SK-N-SH (cell line): ENCODE data around the gene CORT. TPM values are rescaled to one million over a fixed set of nuclear protein-coding genes. Genes with fewer than 3 reads are reported as not detected.
A peak's percentile ranks its signal among the peaks of the same experiment; 100 is the strongest.

Experiments
- CTCF ChIA-PET: fragments of 300-600, 350-600 bp; formaldehyde crosslinking; extraction: SDS; loops from one replicate; lab custom pipeline; 2021; lab: Yijun Ruan, JAX
- POLR2A ChIA-PET: fragments of 350-600 bp; sonication (Branson Sonifier 250); formaldehyde crosslinking; extraction: SDS; loops from one replicate; lab custom pipeline; 2020; ENCODE audit warnings: antibody characterized with exemption, inconsistent platforms; lab: Yijun Ruan, JAX
- DNase-seq: peaks from one replicate; pipeline ENCODE4 v3.0.0; 2012
- H2AFZ ChIP-seq: fragments of 200-600 bp; sonication (generic); 2 replicates; pipeline ENCODE4 v1.8.1; 2016; ENCODE audit warnings: antibody characterized with exemption, mild to moderate bottlenecking, low read depth
- H3F3A ChIP-seq: fragments of 200-600 bp; sonication (generic); replicated peaks from 2 replicates; pipeline ENCODE3; 2016; ENCODE audit warnings: antibody characterized with exemption, mild to moderate bottlenecking; ENCODE audit not compliant: insufficient read depth
- H3K27ac ChIP-seq, 2 experiments: fragments of 200-500 bp in 1 of 2; fragments of 200-600 bp in 1 of 2; sonication (Bioruptor generic) in 1 of 2; sonication (generic), shearing (Covaris generic) in 1 of 2; 2 replicates each; pipeline versions ENCODE4 v1.5.1 to v1.6.1; 2014 to 2016; ENCODE audit warnings: low read depth in 2 of 2, inconsistent platforms in 1 of 2, low read length in 1 of 2, mild to moderate bottlenecking in 1 of 2, mixed read lengths in 1 of 2
- H3K27me3 ChIP-seq: fragments of 200-600 bp; sonication (generic), shearing (Covaris generic); 2 replicates; pipeline ENCODE4 v1.6.1; 2016; ENCODE audit warnings: mixed run types; ENCODE audit not compliant: insufficient read depth
- H3K36me3 ChIP-seq, 2 experiments: fragments of 200-500 bp in 1 of 2; fragments of 200-600 bp in 1 of 2; sonication (Bioruptor generic) in 1 of 2; sonication (generic) in 1 of 2; replicated peaks in 1 of 2; 2 replicates each; pipeline versions ENCODE3 to v1.5.1; 2014 to 2016; ENCODE audit warnings: low read length in 1 of 2, mild to moderate bottlenecking in 1 of 2; ENCODE audit not compliant: insufficient read depth in 2 of 2, control insufficient read depth in 1 of 2
- H3K4me1 ChIP-seq, 2 experiments: fragments of 200-500 bp in 1 of 2; fragments of 200-600 bp in 1 of 2; sonication (Bioruptor generic) in 1 of 2; sonication (generic), shearing (Covaris generic) in 1 of 2; 2 replicates each; pipeline versions ENCODE4 v1.5.1 to v1.6.1; 2014 to 2016; ENCODE audit warnings: low read depth in 1 of 2, low read length in 1 of 2, mixed run types in 1 of 2; ENCODE audit not compliant: insufficient read depth in 2 of 2, control insufficient read depth in 1 of 2
- H3K4me2 ChIP-seq: fragments of 200-600 bp; sonication (generic), shearing (Covaris generic); 2 replicates; pipeline ENCODE4 v1.6.1; 2017; ENCODE audit warnings: mixed run types
- H3K4me3 ChIP-seq, 2 experiments: fragments of 200-500 bp in 1 of 2; fragments of 200-600 bp in 1 of 2; sonication (Bioruptor generic) in 1 of 2; sonication (generic), shearing (Covaris generic) in 1 of 2; 2 replicates each; pipeline versions ENCODE4 v1.5.1 to v1.8.1; 2014 to 2016; ENCODE audit warnings: low read depth in 2 of 2, inconsistent platforms in 1 of 2, low read length in 1 of 2, mild to moderate bottlenecking in 1 of 2, mixed read lengths in 1 of 2, moderate library complexity in 1 of 2
- H3K79me2 ChIP-seq: fragments of 200-600 bp; sonication (generic); 2 replicates; pipeline ENCODE4 v1.8.1; 2017; ENCODE audit warnings: mild to moderate bottlenecking; ENCODE audit not compliant: insufficient read depth
- H3K9ac ChIP-seq: fragments of 200-600 bp; sonication (generic); 2 replicates; pipeline ENCODE4 v1.6.1; 2017; ENCODE audit warnings: mixed run types
- H3K9me2 ChIP-seq: fragments of 200-600 bp; sonication (generic); 2 replicates; pipeline ENCODE4 v1.6.1; 2017; ENCODE audit warnings: mixed run types
- H3K9me3 ChIP-seq: fragments of 200-600 bp; sonication (generic); 2 replicates; pipeline ENCODE4 v1.6.1; 2017; ENCODE audit warnings: mixed run types, mild to moderate bottlenecking, moderate library complexity
- H4K20me1 ChIP-seq: fragments of 200-600 bp; sonication (generic); 2 replicates; pipeline ENCODE4 v1.6.1; 2017; ENCODE audit warnings: mild to moderate bottlenecking, mixed run types; ENCODE audit not compliant: insufficient read depth
- CHD2 ChIP-seq: fragments of 150-350 bp; IDR thresholded peaks from 2 replicates; pipeline ENCODE4 v1.6.1; 2018; ENCODE audit warnings: low read length; ENCODE audit not compliant: partially characterized antibody
- CTCF ChIP-seq: fragments of 200-600 bp; sonication (generic); IDR thresholded peaks from 2 replicates; pipeline ENCODE4 v1.6.1; 2017; ENCODE audit warnings: antibody characterized with exemption, mild to moderate bottlenecking, moderate library complexity
- EZH2phosphoT487 ChIP-seq: fragments of 200-600 bp; sonication (generic); IDR thresholded peaks from 2 replicates; pipeline ENCODE4 v1.6.1; 2017; ENCODE audit warnings: low read depth, mixed run types, mild to moderate bottlenecking, antibody characterized with exemption, moderate library complexity, borderline replicate concordance
- FOSL2 ChIP-seq: IDR thresholded peaks from 2 replicates; pipeline ENCODE4 v1.4.0; 2012; ENCODE audit warnings: low read depth, mild to moderate bottlenecking, moderate library complexity, borderline replicate concordance
- FOXJ3 ChIP-seq: sonication (generic); formaldehyde crosslinking; IDR thresholded peaks from 2 replicates; pipeline ENCODE4 v1.5.1; 2020; ENCODE audit warnings: mild to moderate bottlenecking, missing genetic modification reagents
- FOXM1 ChIP-seq: IDR thresholded peaks from 2 replicates; pipeline ENCODE4 v1.4.0; 2012; ENCODE audit warnings: low read depth, mild to moderate bottlenecking
- GABPA ChIP-seq: IDR thresholded peaks from 2 replicates; pipeline ENCODE4 v1.4.0; 2012; ENCODE audit warnings: low read depth, mild to moderate bottlenecking
- IRF3 ChIP-seq: fragments of 150-350 bp; IDR thresholded peaks from 2 replicates; pipeline ENCODE4 v1.6.1; 2016; ENCODE audit warnings: mild to moderate bottlenecking, low read depth, low read length
- JUND ChIP-seq: IDR thresholded peaks from 2 replicates; pipeline ENCODE4 v1.4.0; 2012
- NFIC ChIP-seq: IDR thresholded peaks from 2 replicates; pipeline ENCODE4 v1.4.0; 2012; ENCODE audit warnings: borderline replicate concordance
- NRF1 ChIP-seq: IDR thresholded peaks from 2 replicates; pipeline ENCODE4 v1.6.1; 2012; ENCODE audit warnings: low read depth, mild to moderate bottlenecking, low read length
- PBX3 ChIP-seq: IDR thresholded peaks from 2 replicates; pipeline ENCODE4; 2012
- POLR2AphosphoS5 ChIP-seq: IDR thresholded peaks from 2 replicates; pipeline ENCODE4 v1.6.1; 2012; ENCODE audit warnings: low read depth, low read length
- RAD21 ChIP-seq: IDR thresholded peaks from 2 replicates; pipeline ENCODE4 v1.6.1; 2012; ENCODE audit warnings: mild to moderate bottlenecking, low read length
- RCOR1 ChIP-seq: fragments of 150-350 bp; IDR thresholded peaks from 2 replicates; pipeline ENCODE4 v1.6.1; 2017; ENCODE audit warnings: antibody characterized with exemption, low read length
- RFX5 ChIP-seq: IDR thresholded peaks from 2 replicates; pipeline ENCODE4 v1.6.1; 2012; ENCODE audit warnings: mild to moderate bottlenecking, improper control_type of control experiment, low read length
- RXRA ChIP-seq: IDR thresholded peaks from 2 replicates; pipeline ENCODE4 v1.4.0; 2012; ENCODE audit warnings: low read depth, mild to moderate bottlenecking, borderline replicate concordance
- SMC3 ChIP-seq: IDR thresholded peaks from 2 replicates; pipeline ENCODE4 v1.6.1; 2012; ENCODE audit warnings: low read depth, low read length, improper control_type of control experiment
- TAF1 ChIP-seq: IDR thresholded peaks from 2 replicates; pipeline ENCODE4 v1.6.1; 2012; ENCODE audit warnings: low read depth, mild to moderate bottlenecking, low read length, moderate library complexity, borderline replicate concordance
- TCF12 ChIP-seq: IDR thresholded peaks from 2 replicates; pipeline ENCODE4 v1.4.0; 2012
- USF1 ChIP-seq: IDR thresholded peaks from 2 replicates; pipeline ENCODE4 v1.4.0; 2012; ENCODE audit warnings: low read depth, borderline replicate concordance
- USF2 ChIP-seq: fragments of 150-350 bp; IDR thresholded peaks from 2 replicates; pipeline ENCODE4 v1.6.1; 2017; ENCODE audit warnings: antibody characterized with exemption, low read length, low read depth, borderline replicate concordance
- YY1 ChIP-seq: IDR thresholded peaks from 2 replicates; pipeline ENCODE4 v1.4.0; 2012; ENCODE audit warnings: low read depth, mild to moderate bottlenecking
- WGBS: methylation state at CpG from one replicate; pipeline ENCODE4 v1.1.6; 2017; ENCODE audit warnings: low lambda C conversion rate; 5-methylcytosine and 5-hydroxymethylcytosine counted together
- polyA plus RNA-seq, 3 experiments: library from polyadenylated mRNA; depleted of rRNA; stranded (reverse); fragments of >200 nt; gene quantifications; 2 replicates each; pipeline ENCODE4 v1.2.3, GENCODE V29; 2012

Gene CORT
- polyA plus RNA-seq, 1 of the 3 experiments (the other 2 are of a cell fraction) = 0.26 TPM

- DNase-seq = no peak
- no peak overlapping the region for H3K4me3 ChIP-seq
- no peaks in the 10 kb centered on the region for H3F3A ChIP-seq
- TF ChIP-seq FOSL2 (no peak), FOXJ3 (CRISPR knock-in tag) (no peak), SMC3 (no peak), USF1 (no peak), POLR2AphosphoS5 (0 out of 2 replicates have a peak, but pooled peaks have one; percentile 10), CTCF (no peak), USF2 (no peak), EZH2phosphoT487 (no peak)
- no peaks in the 10 kb centered on the region for H4K20me1 ChIP-seq
- no peaks in the 10 kb centered on the region for H3K9me2 ChIP-seq
- no peak overlapping the region for H3K9ac ChIP-seq
- H3K4me1 ChIP-seq = peaks cover 0 to 8% of the 10 kb centered on the region in 2 experiments; a peak in 2 of 4 replicates
- H3K27me3 ChIP-seq = no peaks in the 10 kb centered on the region
- H3K79me2 ChIP-seq = no peaks in the 10 kb centered on the region
- no peak overlapping the region for H3K4me2 ChIP-seq
- no peak overlapping the region for H2AFZ ChIP-seq
- H3K27ac ChIP-seq = no peak overlapping the region
- H3K9me3 ChIP-seq = no peaks in the 10 kb centered on the region
- POLR2A ChIA-PET = interaction anchor here (0.6 kb wide), 1 partner anchor 642 kb away, joined by 3 read pairs; the partner anchor contains the start of gene EXOSC10
- H3K36me3 ChIP-seq = peaks cover 9 to 11% of the 10 kb centered on the region in 2 experiments
- WGBS = 91% methylated on average over 9 of the region's 9 CpGs
- CTCF ChIA-PET = interaction anchor here (0.8 to 2.4 kb wide), 3 partner anchors 27 to 49 kb away, joined by 3 to 10 read pairs (median 3); partner anchors contain the start of gene CENPS
Measured at GRCh38 chr1:10457875-10458274, 8.0 kb downstream of the CORT start.

- H3K4me2 ChIP-seq = no peak overlapping the region
- H3K4me1 ChIP-seq = peaks cover 0 to 8% of the 10 kb centered on the region in 2 experiments; a peak in 2 of 4 replicates
- WGBS = 51% methylated on average over 3 of the region's 3 CpGs
- no peaks in the 10 kb centered on the region for H3F3A ChIP-seq
- peaks cover 9 to 16% of the 10 kb centered on the region in 2 experiments for H3K36me3 ChIP-seq
- H3K9me2 ChIP-seq = no peaks in the 10 kb centered on the region
- no peak overlapping the region for H3K4me3 ChIP-seq
- H3K9me3 ChIP-seq = no peaks in the 10 kb centered on the region
- POLR2A ChIA-PET = no interaction called here
- no peak for DNase-seq
- no peaks in the 10 kb centered on the region for H3K79me2 ChIP-seq
- H3K27me3 ChIP-seq = no peaks in the 10 kb centered on the region
- no peak overlapping the region for H3K9ac ChIP-seq
- H3K27ac ChIP-seq = peak overlapping the region; percentile 19 to 21; a peak in 1 of 4 replicates
- H4K20me1 ChIP-seq = no peaks in the 10 kb centered on the region
- CTCF ChIA-PET = no interaction called here
- H2AFZ ChIP-seq = no peak overlapping the region
- no peak for TF ChIP-seq YY1
- TF ChIP-seq SMC3 = no peak
- TF ChIP-seq NRF1 = no peak
- TF ChIP-seq RAD21 = no peak
- no peak for TF ChIP-seq EZH2phosphoT487
- TF ChIP-seq PBX3 = no peak
- TF ChIP-seq TAF1 = no peak
- TF ChIP-seq NFIC = no peak
- no peak for TF ChIP-seq RXRA
- TF ChIP-seq GABPA = no peak
- no peak for TF ChIP-seq IRF3
- no peak for TF ChIP-seq FOXM1
- no peak for TF ChIP-seq RCOR1
- TF ChIP-seq TCF12 = peak; percentile 42; the same call in 1 of the 2 replicates
- TF ChIP-seq RFX5 = no peak
- peak; percentile 62; the same call in 1 of the 2 replicates for TF ChIP-seq JUND
- no peak for TF ChIP-seq CHD2
- TF ChIP-seq POLR2AphosphoS5 = no peak
Measured at GRCh38 chr1:10459184-10459583, 9.4 kb downstream of the CORT start.
